DMS 273 (cell line): Measurements from ENCODE around the gene SLX9.
A peak's percentile ranks its signal among the peaks of the same experiment; 100 is the strongest.
"Not testable (repeated sequence)": the region's sequence is repeated elsewhere in the genome, so short reads cannot be mapped to it uniquely, and the experiment has no call there.

Source experiments
- DNase-seq: peaks from one replicate; lab custom pipeline; 2025; ENCODE audit not compliant: unreplicated experiment; lab: John Stamatoyannopoulos, UW

The SLX9 gene

GRCh38 chr21:44901391-44902074, 38.3 kb upstream of the SLX9 start:
- no peak for DNase-seq

DNA sequence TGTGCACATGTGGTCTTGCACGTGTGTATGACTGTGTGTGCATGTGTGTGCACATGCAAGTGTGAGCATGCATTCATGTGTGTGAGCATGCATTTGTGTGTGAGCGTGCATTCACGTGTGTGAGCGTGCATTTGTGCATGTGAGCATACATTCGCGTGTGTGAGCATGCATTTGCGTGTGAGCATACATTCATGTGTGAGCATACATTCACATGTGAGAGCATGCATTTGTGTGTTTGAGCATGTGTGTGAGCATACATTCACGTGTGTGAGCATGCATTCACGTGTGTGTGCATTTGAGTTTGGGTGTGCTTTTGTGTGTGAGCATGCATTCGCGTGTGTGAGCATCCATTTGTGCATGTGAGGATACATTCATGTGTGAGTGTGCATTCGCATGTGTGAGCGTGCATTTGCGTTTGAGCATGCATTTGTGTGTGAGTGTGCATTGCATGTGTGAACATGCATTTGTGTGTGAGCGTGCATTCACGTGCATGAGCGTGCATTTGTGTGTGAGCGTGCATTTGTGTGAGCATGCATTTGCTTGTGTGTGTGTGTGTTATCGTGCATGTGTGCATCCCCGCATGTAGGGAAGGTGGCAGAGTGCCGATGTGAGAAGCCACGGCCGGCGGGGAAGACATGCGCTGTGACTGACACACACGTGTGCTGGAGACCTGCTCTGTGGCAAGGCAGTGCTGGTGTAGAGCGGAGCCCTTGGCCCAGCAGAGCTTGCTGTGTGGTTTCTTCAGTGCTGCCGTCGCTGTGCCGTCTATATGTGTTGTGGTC, 37.4 kb upstream of the SLX9 start:
- DNase-seq: no peak

- no peak for DNase-seq
Measured at GRCh38 chr21:44903050-44903685, 36.7 kb upstream of the SLX9 start.

GRCh38 chr21:44903689-44904088, 36.1 kb upstream of the SLX9 start:
- DNase-seq: no peak

DNA sequence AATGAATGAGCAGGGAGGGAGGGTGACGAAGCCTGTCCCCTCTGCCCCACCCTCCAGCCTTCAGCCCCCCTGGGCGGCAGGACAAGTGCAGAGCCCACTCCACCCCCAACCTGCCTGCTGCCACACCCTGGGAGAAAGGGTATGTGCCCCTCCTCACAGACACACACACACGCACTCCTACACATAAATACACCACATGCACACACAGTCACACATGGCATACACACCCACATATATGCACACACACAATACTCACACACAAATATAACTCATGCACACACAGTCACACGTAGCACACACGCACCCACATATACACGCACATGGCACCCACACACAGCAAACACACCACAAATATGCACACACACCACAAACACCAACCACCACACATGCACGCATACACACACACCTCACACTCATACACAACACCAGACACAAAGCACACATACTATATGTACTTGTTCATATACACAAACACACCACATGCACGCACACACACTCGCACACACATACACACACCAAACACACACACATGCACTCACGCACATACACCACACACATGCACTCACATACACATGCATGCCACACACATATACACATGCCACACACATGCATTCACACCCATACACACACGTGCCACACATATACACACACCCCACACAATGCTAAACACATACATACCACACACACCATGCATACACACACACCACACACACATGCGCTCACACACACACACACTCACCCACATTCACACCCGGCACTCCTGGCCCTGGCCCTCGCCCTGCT, 35.5 kb upstream of the SLX9 start:
- DNase-seq: no peak

- no peak for DNase-seq
Measured at GRCh38 chr21:44905016-44905727, 34.7 kb upstream of the SLX9 start.

- DNase-seq: no peak
Measured at GRCh38 chr21:44905728-44906090, 34.1 kb upstream of the SLX9 start.

- no peak for DNase-seq
Measured at GRCh38 chr21:44907225-44907965, 32.4 kb upstream of the SLX9 start.

- DNase-seq: no peak
Measured at GRCh38 chr21:44907966-44908895, 31.6 kb upstream of the SLX9 start.

GRCh38 chr21:44908908-44909307, 30.9 kb upstream of the SLX9 start:
- no peak for DNase-seq

- DNase-seq: no peak
Measured at GRCh38 chr21:44909719-44910118, 30.1 kb upstream of the SLX9 start.

- peak; percentile 26 for DNase-seq
Measured at GRCh38 chr21:44910229-44911067, 29.4 kb upstream of the SLX9 start.

GRCh38 chr21:44911068-44911383, 28.8 kb upstream of the SLX9 start:
- DNase-seq: no peak

DNA sequence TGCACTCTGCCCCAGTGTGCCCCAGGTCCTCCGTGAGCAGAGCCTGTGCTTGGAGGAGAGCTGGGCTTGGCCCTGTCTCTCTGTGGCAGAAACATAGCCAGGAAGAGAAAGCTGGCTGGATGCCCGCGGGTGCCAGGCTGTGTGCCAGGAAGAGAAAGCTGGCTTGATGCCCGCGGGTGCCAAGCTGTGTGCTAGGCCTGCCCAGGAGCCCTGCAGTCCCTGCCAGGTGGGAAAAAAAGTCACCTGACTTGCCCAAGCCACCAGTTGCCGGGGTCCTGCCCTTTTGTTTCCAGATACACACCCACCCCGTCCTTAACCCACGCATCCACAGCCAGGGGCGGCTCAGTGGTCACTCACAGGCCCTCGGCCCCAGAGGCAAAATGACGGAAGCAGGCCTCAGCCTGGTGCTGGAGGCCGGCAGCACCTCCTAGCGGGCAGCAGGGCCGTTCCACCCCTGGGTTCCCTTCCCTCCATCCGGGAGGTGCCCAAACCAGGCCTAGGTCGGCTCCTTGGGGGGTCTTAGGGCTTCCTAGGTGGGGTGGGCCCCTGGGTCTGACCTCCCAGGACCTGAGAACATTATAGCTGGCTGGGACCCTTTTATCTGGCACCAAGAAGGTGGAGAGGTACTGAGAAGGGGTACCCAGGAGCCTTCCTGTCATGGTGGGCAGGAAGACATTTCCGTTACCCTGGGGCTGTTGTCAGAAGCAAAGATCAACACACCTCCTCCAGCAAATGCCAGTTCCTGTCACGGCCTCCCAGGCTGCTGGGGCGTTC, 28.3 kb upstream of the SLX9 start:
- DNase-seq: peak; percentile 79

GRCh38 chr21:44912158-44912473, 27.7 kb upstream of the SLX9 start:
- no peak for DNase-seq

DNA sequence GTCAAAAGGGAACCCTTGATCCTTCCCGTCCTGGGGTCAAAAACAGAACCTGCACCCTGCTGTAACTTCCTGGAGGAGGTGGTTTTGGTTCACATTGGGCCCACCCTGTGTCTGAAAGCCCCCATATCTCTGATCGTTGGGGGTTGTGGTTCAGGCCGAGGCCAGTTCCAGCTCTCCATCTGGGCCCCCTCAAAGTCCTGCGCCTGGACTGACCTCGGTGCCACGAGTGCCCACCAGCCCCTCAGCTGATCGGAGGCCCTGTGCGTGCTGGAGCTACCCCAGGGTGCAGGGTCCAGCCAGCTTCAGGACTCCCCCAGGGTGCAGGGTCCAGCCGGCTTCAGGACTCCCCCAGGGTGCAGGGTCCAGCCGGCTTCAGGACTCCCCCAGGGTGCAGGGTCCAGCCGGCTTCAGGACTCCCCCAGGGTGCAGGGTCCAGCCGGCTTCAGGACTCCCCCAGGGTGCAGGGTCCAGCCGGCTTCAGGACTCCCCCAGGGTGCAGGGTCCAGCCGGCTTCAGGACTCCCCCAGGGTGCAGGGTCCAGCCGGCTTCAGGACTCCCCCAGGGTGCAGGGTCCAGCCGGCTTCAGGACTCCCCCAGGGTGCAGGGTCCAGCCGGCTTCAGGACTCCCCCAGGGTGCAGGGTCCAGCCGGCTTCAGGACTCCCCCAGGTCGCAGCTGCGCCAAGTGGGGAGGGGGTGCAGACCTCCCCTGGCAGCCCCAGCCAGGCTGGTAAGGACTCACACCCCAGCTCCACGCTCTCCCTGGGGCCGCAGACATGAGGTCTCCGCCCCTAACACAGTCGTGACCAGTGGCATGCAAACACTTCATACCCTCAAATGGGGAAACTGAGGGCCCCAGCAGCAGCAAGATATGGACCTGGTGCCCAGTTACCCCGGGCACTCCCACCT, 27.1 kb upstream of the SLX9 start:
- not testable (repeated sequence) for DNase-seq
